SU-DHL-6 (cell line): ENCODE measurements around the gene LZTR1.
"Not testable (repeated sequence)": the region's sequence is repeated elsewhere in the genome, so short reads cannot be mapped to it uniquely, and the experiment has no call there.

Experiments
- EZH2phosphoT487 ChIP-seq: fragments of 200-600 bp; sonication (generic), shearing (Covaris generic); conservative IDR thresholded peaks from 2 replicates; pipeline ENCODE4 v1.6.1; 2018; ENCODE audit warnings: mild to moderate bottlenecking, antibody characterized with exemption, low read length, moderate library complexity, mixed read lengths
- TF ChIP-seq, protein P1 (sequence below): fragments of 200-600 bp; sonication (generic); IDR thresholded peaks from one replicate; pipeline ENCODE4 v1.5.1; 2017; ENCODE audit warnings: antibody characterized with exemption, mild to moderate bottlenecking, low read length, moderate library complexity; ENCODE audit not compliant: insufficient read depth, poor library complexity, severe bottlenecking

DNA sequence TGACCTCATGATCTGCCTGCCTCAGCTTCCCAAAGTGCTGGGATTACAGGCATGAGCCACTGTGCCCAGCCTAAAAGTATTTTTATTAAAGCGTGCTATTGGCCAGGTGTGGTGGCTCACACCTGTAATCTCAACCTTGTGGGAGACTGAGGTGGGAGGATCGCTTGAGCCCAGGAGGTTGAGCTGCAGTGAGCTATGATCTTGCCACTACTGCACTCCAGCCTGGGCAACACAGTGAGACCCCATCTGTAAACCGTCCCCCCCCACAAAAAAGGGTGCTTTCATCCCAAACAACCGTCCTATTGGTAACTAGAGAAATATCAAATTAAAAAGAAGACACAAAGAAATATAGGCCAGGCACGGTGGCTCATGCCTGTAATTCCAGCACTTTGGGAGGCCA, 57.1 kb downstream of the LZTR1 start:
- TF ChIP-seq, protein P1, sequence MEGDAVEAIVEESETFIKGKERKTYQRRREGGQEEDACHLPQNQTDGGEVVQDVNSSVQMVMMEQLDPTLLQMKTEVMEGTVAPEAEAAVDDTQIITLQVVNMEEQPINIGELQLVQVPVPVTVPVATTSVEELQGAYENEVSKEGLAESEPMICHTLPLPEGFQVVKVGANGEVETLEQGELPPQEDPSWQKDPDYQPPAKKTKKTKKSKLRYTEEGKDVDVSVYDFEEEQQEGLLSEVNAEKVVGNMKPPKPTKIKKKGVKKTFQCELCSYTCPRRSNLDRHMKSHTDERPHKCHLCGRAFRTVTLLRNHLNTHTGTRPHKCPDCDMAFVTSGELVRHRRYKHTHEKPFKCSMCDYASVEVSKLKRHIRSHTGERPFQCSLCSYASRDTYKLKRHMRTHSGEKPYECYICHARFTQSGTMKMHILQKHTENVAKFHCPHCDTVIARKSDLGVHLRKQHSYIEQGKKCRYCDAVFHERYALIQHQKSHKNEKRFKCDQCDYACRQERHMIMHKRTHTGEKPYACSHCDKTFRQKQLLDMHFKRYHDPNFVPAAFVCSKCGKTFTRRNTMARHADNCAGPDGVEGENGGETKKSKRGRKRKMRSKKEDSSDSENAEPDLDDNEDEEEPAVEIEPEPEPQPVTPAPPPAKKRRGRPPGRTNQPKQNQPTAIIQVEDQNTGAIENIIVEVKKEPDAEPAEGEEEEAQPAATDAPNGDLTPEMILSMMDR: not testable (repeated sequence)
- not testable (repeated sequence) for TF ChIP-seq EZH2phosphoT487
